ENCODE data around the gene GUCY1A2.

Gene GUCY1A2

GRCh38 chr11:106971864-106972263, 46.4 kb downstream of the GUCY1A2 start:
- H3K4me1 ChIP-seq (ENCODE audit: control insufficient read depth, insufficient read depth, low read depth, low read length) = no peaks in the 10 kb centered on the region
- H3K27ac ChIP-seq (ENCODE audit: low read length, poor library complexity, severe bottlenecking) = no peak overlapping the region
- no peak overlapping the region for H2BK5ac ChIP-seq (ENCODE audit: low read depth, low read length, poor library complexity, severe bottlenecking)
- H2AK5ac ChIP-seq (ENCODE audit: low read length, severe bottlenecking) = no peak overlapping the region
- H3K4me3 ChIP-seq (ENCODE audit: insufficient read depth in 1 of 2, low read depth in 1 of 2, low read length in 2 of 2) = no peak overlapping the region
- no peak overlapping the region for H4K91ac ChIP-seq (ENCODE audit: low read length)
- no peaks in the 10 kb centered on the region for H3K36me3 ChIP-seq (ENCODE audit: control insufficient read depth in 1 of 2, insufficient read depth in 2 of 2, low read depth in 1 of 2, low read length in 2 of 2)
- H3K14ac ChIP-seq (ENCODE audit: low read length in 2 of 2) = no peak overlapping the region
- no peaks in the 10 kb centered on the region for H3K27me3 ChIP-seq (ENCODE audit: control insufficient read depth in 1 of 2, insufficient read depth in 1 of 2, low read length in 2 of 2)
- no peak overlapping the region for H2BK120ac ChIP-seq (ENCODE audit: low read depth, low read length)
- H3K23ac ChIP-seq (ENCODE audit: low read length in 2 of 2) = no peak overlapping the region
- no peak overlapping the region for H4K8ac ChIP-seq (ENCODE audit: low read length)
- no peak overlapping the region for H3K4me2 ChIP-seq (ENCODE audit: low read length, poor library complexity, severe bottlenecking)
- DNase-seq = no peak
- no peak overlapping the region for H2BK12ac ChIP-seq (ENCODE audit: low read length in 2 of 2)
- no peaks in the 10 kb centered on the region for H3K79me1 ChIP-seq (replicated peaks; ENCODE audit: low read length, poor library complexity, severe bottlenecking)
- no peaks in the 10 kb centered on the region for H3K9me3 ChIP-seq (ENCODE audit: control insufficient read depth, low read length)
- no peak overlapping the region for H2AFZ ChIP-seq (ENCODE audit: low read depth, low read length)
- H3K18ac ChIP-seq (ENCODE audit: low read depth in 1 of 2, low read length in 2 of 2) = no peak overlapping the region
- H3K4ac ChIP-seq (ENCODE audit: low read depth in 1 of 2, low read length in 2 of 2) = no peak overlapping the region
- H3K9ac ChIP-seq (ENCODE audit: low read length) = no peak overlapping the region
- no peak overlapping the region for H2BK15ac ChIP-seq (ENCODE audit: low read depth, poor library complexity, severe bottlenecking)

- 60% methylated on average over 1 of the region's 1 CpG for WGBS
- H2AFZ ChIP-seq (ENCODE audit: low read depth, low read length) = no peak overlapping the region
- no peak overlapping the region for H3K23ac ChIP-seq (ENCODE audit: low read length in 2 of 2)
- H2BK15ac ChIP-seq (ENCODE audit: low read depth, poor library complexity, severe bottlenecking) = no peak overlapping the region
- no peak overlapping the region for H3K27ac ChIP-seq (ENCODE audit: low read length, poor library complexity, severe bottlenecking)
- no peak overlapping the region for H3K4me2 ChIP-seq (ENCODE audit: low read length, poor library complexity, severe bottlenecking)
- H3K9ac ChIP-seq (ENCODE audit: low read length) = no peak overlapping the region
- no peak overlapping the region for H3K4me3 ChIP-seq (ENCODE audit: insufficient read depth in 1 of 2, low read depth in 1 of 2, low read length in 2 of 2)
- H2AK5ac ChIP-seq (ENCODE audit: low read length, severe bottlenecking) = no peak overlapping the region
- H3K4me1 ChIP-seq (ENCODE audit: control insufficient read depth, insufficient read depth, low read depth, low read length) = no peaks in the 10 kb centered on the region
- DNase-seq = no peak
- no peak overlapping the region for H4K8ac ChIP-seq (ENCODE audit: low read length)
- no peak overlapping the region for H2BK12ac ChIP-seq (ENCODE audit: low read length in 2 of 2)
- no peak overlapping the region for H2BK120ac ChIP-seq (ENCODE audit: low read depth, low read length)
- H3K27me3 ChIP-seq (ENCODE audit: control insufficient read depth in 1 of 2, insufficient read depth in 1 of 2, low read length in 2 of 2) = no peaks in the 10 kb centered on the region
- H2BK5ac ChIP-seq (ENCODE audit: low read depth, low read length, poor library complexity, severe bottlenecking) = no peak overlapping the region
- no peaks in the 10 kb centered on the region for H3K9me3 ChIP-seq (ENCODE audit: control insufficient read depth, low read length)
- H4K91ac ChIP-seq (ENCODE audit: low read length) = no peak overlapping the region
- H3K36me3 ChIP-seq (ENCODE audit: control insufficient read depth in 1 of 2, insufficient read depth in 2 of 2, low read depth in 1 of 2, low read length in 2 of 2) = no peaks in the 10 kb centered on the region
- H3K79me1 ChIP-seq (replicated peaks; ENCODE audit: low read length, poor library complexity, severe bottlenecking) = no peaks in the 10 kb centered on the region
- H3K4ac ChIP-seq (ENCODE audit: low read depth in 1 of 2, low read length in 2 of 2) = no peak overlapping the region
- H3K14ac ChIP-seq (ENCODE audit: low read length in 2 of 2) = no peak overlapping the region
- H3K18ac ChIP-seq (ENCODE audit: low read depth in 1 of 2, low read length in 2 of 2) = no peak overlapping the region
Observed at GRCh38 chr11:106969644-106970355, 48.5 kb downstream of the GUCY1A2 start.

- no peak overlapping the region for H2AK5ac ChIP-seq (ENCODE audit: low read length, severe bottlenecking)
- DNase-seq = no peak
- no CpG with 5 or more reads among the region's 2 CpGs for WGBS
Observed at GRCh38 chr11:106962995-106963394, 55.3 kb downstream of the GUCY1A2 start.

GRCh38 chr11:106961518-106961917, 56.8 kb downstream of the GUCY1A2 start:
- H3K36me3 ChIP-seq (ENCODE audit: control insufficient read depth in 1 of 2, insufficient read depth in 2 of 2, low read depth in 1 of 2, low read length in 2 of 2) = peaks cover 0 to 3% of the 10 kb centered on the region in 2 experiments
- no peak overlapping the region for H3K4ac ChIP-seq (ENCODE audit: low read depth in 1 of 2, low read length in 2 of 2)
- H2BK5ac ChIP-seq (ENCODE audit: low read depth, low read length, poor library complexity, severe bottlenecking) = no peak overlapping the region
- H2BK12ac ChIP-seq (ENCODE audit: low read length in 2 of 2) = no peak overlapping the region
- peak; percentile 80 for DNase-seq
- H3K4me2 ChIP-seq (ENCODE audit: low read length, poor library complexity, severe bottlenecking) = no peak overlapping the region
- H4K8ac ChIP-seq (ENCODE audit: low read length) = no peak overlapping the region
- H3K4me3 ChIP-seq (ENCODE audit: insufficient read depth in 1 of 2, low read depth in 1 of 2, low read length in 2 of 2) = peak overlapping the region in 1 of 2 experiments; percentile 38
- H3K79me1 ChIP-seq (replicated peaks; ENCODE audit: low read length, poor library complexity, severe bottlenecking) = no peaks in the 10 kb centered on the region
- no peak overlapping the region for H2AK5ac ChIP-seq (ENCODE audit: low read length, severe bottlenecking)
- no peak overlapping the region for H3K27ac ChIP-seq (ENCODE audit: low read length, poor library complexity, severe bottlenecking)
- H2BK15ac ChIP-seq (ENCODE audit: low read depth, poor library complexity, severe bottlenecking) = no peak overlapping the region
- peaks cover 11% of the 10 kb centered on the region for H3K4me1 ChIP-seq (ENCODE audit: control insufficient read depth, insufficient read depth, low read depth, low read length)
- H3K27me3 ChIP-seq (ENCODE audit: control insufficient read depth in 1 of 2, insufficient read depth in 1 of 2, low read length in 2 of 2) = no peaks in the 10 kb centered on the region
- no peak overlapping the region for H3K14ac ChIP-seq (ENCODE audit: low read length in 2 of 2)
- no peak overlapping the region for H2AFZ ChIP-seq (ENCODE audit: low read depth, low read length)
- H3K9me3 ChIP-seq (ENCODE audit: control insufficient read depth, low read length) = no peaks in the 10 kb centered on the region
- no peak overlapping the region for H4K91ac ChIP-seq (ENCODE audit: low read length)
- H3K23ac ChIP-seq (ENCODE audit: low read length in 2 of 2) = no peak overlapping the region
- 0% methylated on average over 1 of the region's 1 CpG for WGBS
- peak overlapping the region; percentile 79 for H3K9ac ChIP-seq (ENCODE audit: low read length)
- no peak overlapping the region for H2BK120ac ChIP-seq (ENCODE audit: low read depth, low read length)
- no peak overlapping the region for H3K18ac ChIP-seq (ENCODE audit: low read depth in 1 of 2, low read length in 2 of 2)

More at GRCh38 chr11:106962995-106963394, 55.3 kb downstream of the GUCY1A2 start:
- H3K36me3 ChIP-seq (ENCODE audit: control insufficient read depth in 1 of 2, insufficient read depth in 2 of 2, low read depth in 1 of 2, low read length in 2 of 2) = no peaks in the 10 kb centered on the region
- no peak overlapping the region for H2BK12ac ChIP-seq (ENCODE audit: low read length in 2 of 2)
- no peak overlapping the region for H2AFZ ChIP-seq (ENCODE audit: low read depth, low read length)
- H3K18ac ChIP-seq (ENCODE audit: low read depth in 1 of 2, low read length in 2 of 2) = no peak overlapping the region
- no peak overlapping the region for H3K9ac ChIP-seq (ENCODE audit: low read length)
- H3K4ac ChIP-seq (ENCODE audit: low read depth in 1 of 2, low read length in 2 of 2) = no peak overlapping the region
- H2BK15ac ChIP-seq (ENCODE audit: low read depth, poor library complexity, severe bottlenecking) = no peak overlapping the region
- H4K91ac ChIP-seq (ENCODE audit: low read length) = no peak overlapping the region
- H3K9me3 ChIP-seq (ENCODE audit: control insufficient read depth, low read length) = no peaks in the 10 kb centered on the region
- H2BK5ac ChIP-seq (ENCODE audit: low read depth, low read length, poor library complexity, severe bottlenecking) = no peak overlapping the region
- H3K79me1 ChIP-seq (replicated peaks; ENCODE audit: low read length, poor library complexity, severe bottlenecking) = no peaks in the 10 kb centered on the region
- peaks cover 5% of the 10 kb centered on the region for H3K4me1 ChIP-seq (ENCODE audit: control insufficient read depth, insufficient read depth, low read depth, low read length)
- no peak overlapping the region for H3K4me2 ChIP-seq (ENCODE audit: low read length, poor library complexity, severe bottlenecking)
- H3K27me3 ChIP-seq (ENCODE audit: control insufficient read depth in 1 of 2, insufficient read depth in 1 of 2, low read length in 2 of 2) = no peaks in the 10 kb centered on the region
- no peak overlapping the region for H3K23ac ChIP-seq (ENCODE audit: low read length in 2 of 2)
- no peak overlapping the region for H3K14ac ChIP-seq (ENCODE audit: low read length in 2 of 2)
- H4K8ac ChIP-seq (ENCODE audit: low read length) = no peak overlapping the region
- no peak overlapping the region for H3K4me3 ChIP-seq (ENCODE audit: insufficient read depth in 1 of 2, low read depth in 1 of 2, low read length in 2 of 2)
- no peak overlapping the region for H2BK120ac ChIP-seq (ENCODE audit: low read depth, low read length)
- H3K27ac ChIP-seq (ENCODE audit: low read length, poor library complexity, severe bottlenecking) = no peak overlapping the region
